HG02885 (cell line): ENCODE data around the gene TPO.
"Not testable (repeated sequence)": the region's sequence is repeated elsewhere in the genome, so short reads cannot be mapped to it uniquely, and the experiment has no call there.

Experiments
- ATAC-seq: cut with Tn5 transposase; IDR thresholded peaks from one replicate; pipeline ENCODE4 v1.9.1; 2021; ENCODE audit warnings: mild to moderate bottlenecking; ENCODE audit not compliant: unreplicated experiment, poor library complexity

TPO gene

DNA sequence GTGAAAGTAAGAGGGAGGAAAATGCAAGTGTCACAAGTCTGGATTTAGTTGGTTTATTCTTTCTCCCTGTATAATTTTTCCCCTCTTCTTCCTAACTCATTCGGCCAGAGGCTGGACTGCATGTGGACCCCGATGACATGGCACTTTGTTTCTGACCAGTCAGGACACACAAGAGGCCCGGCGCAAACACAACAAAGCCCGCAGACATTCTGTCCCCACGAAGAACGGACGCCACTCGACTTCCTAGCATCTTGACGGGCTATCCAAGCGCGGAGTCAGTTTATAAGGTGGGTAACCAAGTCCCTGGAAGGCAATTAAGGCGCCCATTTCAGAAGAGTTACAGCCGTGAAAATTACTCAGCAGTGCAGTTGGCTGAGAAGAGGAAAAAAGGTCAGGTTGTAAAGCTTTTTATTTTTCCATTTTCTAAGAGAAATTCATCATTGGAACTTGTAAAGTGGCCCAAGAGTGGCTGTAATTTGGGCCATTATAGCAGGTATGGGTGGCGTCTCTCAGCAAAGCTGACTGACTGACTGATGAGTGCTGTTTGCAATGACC lies at the start of gene TPO:
Gene TPO, plus strand, starts transcription at position 308 of the 555 bp plus-strand sequence. CDS start 946 bp downstream, outside the sequence.
- no peak for ATAC-seq

DNA sequence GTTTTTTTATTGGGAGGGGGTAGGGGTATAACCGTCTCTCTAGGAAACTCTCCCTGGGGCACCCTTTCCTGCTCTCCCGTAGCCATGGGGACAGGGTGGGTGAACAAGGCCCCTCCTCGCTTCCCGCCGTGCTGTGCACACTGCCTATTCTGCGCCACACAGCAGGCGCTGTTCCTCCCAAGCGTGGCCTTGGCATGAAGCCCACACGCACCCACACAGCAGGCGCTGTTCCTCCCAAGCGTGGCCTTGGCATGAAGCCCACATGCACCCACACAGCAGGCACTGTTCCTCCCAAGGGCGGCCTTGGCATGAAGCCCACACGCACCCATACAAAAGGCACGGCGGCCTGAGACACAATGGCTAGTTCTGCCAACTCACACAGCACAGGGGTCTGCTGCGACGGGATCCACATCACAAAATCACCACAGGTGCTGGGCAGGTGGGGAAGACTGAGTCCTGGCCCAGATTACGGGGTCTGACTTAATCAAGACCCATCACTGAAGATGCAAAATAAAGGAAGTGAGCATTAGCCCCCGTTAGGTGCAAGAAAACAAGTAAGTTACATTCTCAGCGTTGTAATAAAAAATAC lies 46.6 kb upstream of the TPO start:
- ATAC-seq, result no peak

- ATAC-seq, result no peak
These were observed 45.7 kb upstream of the TPO start for GRCh38 chr2:1367601-1368000.

DNA sequence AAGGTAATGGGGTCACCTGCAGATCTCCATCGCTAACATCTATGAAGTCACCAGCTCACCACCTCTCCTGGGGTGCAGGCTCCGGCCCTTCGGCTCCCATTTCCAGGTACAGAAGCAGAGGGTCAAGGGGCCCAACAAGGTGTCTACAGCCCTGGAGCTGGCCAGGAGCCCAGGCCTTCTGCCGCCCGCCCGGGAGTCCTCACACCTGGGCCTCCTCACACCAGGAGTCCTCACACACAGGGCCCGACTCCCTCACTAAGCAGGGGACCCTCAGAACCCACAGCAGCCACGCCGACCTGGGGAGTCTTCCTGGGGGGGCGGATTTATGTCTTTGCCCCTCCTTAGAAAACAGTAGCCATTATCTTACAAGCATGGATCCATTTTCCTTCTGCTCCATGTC lies 43.4 kb upstream of the TPO start:
- no peak for ATAC-seq

GRCh38 chr2:1370461-1370860 lies 42.8 kb upstream of the TPO start:
- no peak for ATAC-seq

DNA sequence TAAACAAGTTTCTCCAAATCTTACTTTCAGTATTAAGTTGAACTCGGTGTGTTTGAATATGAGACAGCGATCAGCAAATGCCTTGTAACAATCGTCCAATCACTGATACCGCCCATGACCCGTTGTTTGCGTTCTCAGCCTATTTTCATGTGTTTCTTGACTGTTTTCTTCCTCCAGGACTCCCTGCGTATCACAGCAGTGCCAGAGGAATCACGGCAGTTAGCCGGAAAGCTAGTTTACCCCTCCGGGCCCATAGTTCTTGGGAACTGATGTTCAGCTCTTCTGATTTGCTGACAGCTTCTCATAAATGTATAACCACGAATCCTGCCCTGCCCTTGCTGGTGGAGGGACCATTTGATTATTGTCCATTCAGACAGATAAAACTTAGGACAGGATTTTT lies 42.2 kb upstream of the TPO start:
- ATAC-seq, result no peak

GRCh38 chr2:1373830-1374229 lies 39.4 kb upstream of the TPO start:
- ATAC-seq, result no peak

- ATAC-seq, result no peak
These were observed 39.0 kb upstream of the TPO start for GRCh38 chr2:1374287-1374686.

- no peak for ATAC-seq
These were observed 37.5 kb upstream of the TPO start for GRCh38 chr2:1375794-1376193.

GRCh38 chr2:1377473-1377872 lies 35.8 kb upstream of the TPO start:
- ATAC-seq, result no peak

DNA sequence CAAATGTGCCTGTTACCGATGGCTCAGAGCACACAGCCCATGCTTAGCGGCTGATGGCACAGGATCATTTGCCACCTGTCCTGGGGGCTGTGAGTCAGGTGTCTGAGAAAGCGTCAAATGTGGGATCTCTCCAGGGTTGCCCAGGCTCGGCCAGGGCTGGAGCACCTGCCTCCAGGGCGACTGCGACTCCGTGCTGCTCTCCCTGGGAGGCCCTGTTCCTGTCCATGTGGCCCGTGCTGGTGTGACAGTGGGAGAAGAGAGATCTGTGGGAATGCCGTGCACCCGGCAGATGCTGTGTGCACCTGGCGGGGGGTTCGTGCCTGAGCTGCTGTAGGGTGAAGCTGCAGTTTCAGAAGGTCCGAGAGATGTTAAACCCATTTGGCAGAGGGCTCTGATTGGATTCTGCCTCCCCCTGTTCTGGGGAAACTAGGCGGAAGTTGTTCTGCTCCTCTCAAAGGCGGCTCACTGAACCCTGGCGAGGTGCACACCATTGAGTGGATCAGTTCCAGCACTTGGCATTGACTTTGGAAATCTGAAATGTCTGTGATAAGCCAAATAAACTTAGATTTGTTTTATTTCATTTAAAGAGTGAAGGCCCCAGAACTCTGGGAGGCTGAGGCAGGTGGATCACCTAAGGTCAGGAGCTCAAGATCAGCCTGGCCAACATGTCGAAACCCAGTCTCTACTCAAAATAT lies 34.7 kb upstream of the TPO start:
- ATAC-seq, result no peak

DNA sequence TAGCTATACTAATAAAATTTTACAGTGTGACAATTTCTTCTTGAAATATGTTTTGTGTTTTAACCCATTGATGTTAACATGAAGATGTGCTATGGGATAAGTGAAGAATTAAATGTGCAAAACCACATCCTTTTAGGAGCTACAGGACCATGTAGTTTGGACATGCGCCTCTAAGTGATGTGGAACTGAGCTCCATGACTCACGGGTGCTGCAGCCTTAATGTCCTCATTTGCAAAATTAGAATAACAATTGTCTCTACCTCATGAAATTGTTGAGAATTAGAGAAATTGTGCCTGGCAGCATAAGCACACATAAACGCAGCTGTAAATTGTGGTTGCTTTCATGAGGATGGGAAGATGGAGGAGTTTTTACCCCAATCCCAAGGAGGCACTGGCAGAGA lies 31.6 kb upstream of the TPO start:
- no peak for ATAC-seq

GRCh38 chr2:1387954-1388725 lies 25.1 kb upstream of the TPO start:
- not testable (repeated sequence) for ATAC-seq

GRCh38 chr2:1390118-1390517 lies 23.1 kb upstream of the TPO start:
- ATAC-seq, result not testable (repeated sequence)

DNA sequence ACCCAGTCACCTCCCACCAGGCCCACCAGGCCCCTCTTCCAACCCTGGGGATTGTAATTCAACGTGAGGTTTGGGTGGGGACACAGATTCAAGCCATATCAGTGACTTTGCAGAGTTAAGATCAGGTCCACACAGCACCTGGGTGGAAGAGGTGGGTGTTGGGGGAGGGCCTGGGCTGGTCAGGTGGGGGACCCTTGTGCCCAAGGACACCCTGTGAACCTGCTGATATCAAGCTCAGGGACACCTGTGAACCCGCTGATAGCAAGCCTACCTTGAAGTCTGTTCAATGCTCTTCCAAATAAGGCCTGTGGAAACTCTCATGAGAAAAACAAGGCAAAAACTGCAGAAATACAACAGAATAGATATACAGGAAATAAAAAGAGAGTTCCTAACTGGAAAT lies 19.9 kb upstream of the TPO start:
- no peak for ATAC-seq

DNA sequence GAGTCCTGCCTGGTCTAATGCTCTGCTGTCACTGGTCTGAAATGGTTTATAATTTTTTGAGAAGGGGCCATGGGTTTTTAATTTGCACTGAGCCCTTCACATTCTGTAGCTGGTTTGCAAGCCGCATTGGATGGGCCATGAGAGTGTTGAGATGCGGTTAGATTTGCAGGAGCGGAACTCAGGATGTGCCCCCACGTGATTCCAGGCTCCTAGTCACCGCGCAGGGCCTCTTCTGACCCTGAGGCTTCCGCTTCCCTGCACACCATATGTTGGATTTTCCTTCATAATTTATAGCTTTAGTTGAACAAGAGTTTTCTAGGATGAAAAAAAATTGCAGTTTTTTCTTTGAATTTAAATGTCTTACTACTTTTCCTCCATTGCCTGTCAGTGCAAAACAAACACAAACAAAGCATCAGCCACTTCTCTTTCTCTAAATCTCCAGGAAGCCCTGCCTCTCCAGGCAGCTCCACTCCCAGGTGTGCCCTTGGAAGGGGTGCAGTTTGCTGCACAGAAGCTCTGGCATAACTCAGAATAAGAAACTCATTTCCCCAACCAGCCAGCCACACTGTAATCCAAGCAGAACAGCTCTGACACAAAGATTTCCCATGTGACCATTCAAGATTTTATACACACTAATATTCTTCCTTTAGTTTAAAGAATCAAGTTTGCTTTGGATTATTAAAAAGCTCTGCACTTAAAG lies 18.4 kb upstream of the TPO start:
- ATAC-seq, result no peak

DNA sequence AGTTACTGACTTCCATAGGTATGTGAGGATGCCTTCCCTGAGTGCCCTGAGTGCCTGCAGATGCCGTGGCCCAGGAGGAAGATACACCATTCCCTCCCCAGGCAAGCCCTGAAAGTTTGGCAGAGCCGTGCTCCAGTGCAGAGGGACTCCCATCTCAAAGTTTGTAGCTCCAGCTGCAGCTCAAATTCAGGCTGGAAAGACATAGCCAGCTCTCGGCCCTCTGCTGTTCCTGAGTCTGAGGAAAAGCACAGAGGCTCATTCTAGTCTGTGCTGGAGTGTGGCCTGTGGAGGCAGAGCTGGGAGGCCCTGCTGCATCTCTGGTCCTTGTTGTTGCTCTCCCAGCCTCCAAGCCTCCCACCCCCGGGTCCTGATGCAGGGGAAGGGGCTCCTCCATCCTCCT lies 15.9 kb upstream of the TPO start:
- ATAC-seq, result no peak

- ATAC-seq, result no peak
These were observed 15.1 kb upstream of the TPO start for GRCh38 chr2:1398191-1398590.

GRCh38 chr2:1400943-1401735 lies 12.1 kb upstream of the TPO start:
- ATAC-seq, result peak; percentile 59

GRCh38 chr2:1402064-1402463 lies 11.2 kb upstream of the TPO start:
- ATAC-seq, result no peak
